Breast epithelium (tissue), 3 donors: ENCODE data around the gene WLS.

Experiments
- CTCF ChIP-seq, 3 donors: fragments of 450-650 bp; IDR thresholded peaks; one replicate each; pipeline ENCODE4 v1.5.1; 2016 to 2017; ENCODE audit warnings: antibody characterized with exemption in 3 of 3, mild to moderate bottlenecking in 3 of 3, moderate library complexity in 3 of 3
- POLR2AphosphoS5 ChIP-seq, 3 donors: sonication (generic); formaldehyde crosslinking; IDR thresholded peaks; one replicate each; pipeline ENCODE4 v1.6.1; 2017; ENCODE audit warnings: antibody characterized with exemption in 3 of 3

- TF ChIP-seq CTCF (IDR thresholded peaks at IDR 0.05) (no peak), POLR2AphosphoS5 (IDR thresholded peaks at IDR 0.05) (no peak)
Measured at GRCh38 chr1:68202239-68202832, 30.0 kb downstream of the WLS start.
